Activated T-cell treated with anti-CD3 and anti-CD28 coated beads for 24 hours (primary cell): ENCODE results near the gene TPPP2.

Source experiments
- DNase-seq: peaks from one replicate; pipeline ENCODE4 v3.0.0-alpha.2; 2020; ENCODE audit warnings: low read depth

TPPP2 gene

DNA sequence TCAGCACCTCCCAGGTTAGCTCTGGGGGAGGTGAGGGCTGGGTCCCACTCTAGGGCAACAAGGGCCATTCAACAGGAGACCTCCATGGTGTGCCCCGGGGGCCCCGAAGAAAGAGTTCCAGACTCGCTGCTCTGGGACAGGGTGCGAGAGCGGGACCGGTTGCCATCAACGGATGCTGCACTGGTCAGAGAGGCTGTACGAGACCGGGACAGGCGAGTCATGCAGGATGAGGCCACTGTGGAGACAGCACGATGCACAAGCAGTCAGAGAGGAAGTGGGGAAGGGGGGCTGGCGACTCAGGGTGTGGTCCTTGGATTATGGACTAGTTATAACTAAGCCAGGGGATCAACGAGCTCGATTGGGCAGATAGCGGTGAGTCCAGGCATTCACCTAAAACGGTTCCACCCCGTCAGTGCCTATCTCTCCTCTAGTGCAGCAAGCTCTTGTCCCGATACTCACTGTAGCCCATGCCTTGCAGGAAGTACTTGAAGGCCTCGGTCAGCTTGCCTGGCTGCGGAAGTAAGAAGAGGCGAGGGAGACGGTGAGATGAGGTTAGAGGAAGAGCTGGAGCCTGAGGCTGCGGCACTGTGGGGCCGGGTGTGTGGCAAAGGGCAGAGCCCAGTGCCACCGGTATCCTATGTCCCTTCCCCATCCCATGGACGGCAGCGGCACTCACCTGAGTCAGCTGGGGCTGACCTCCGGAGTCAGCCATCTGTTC is 12.3 kb upstream of the TPPP2 start:
- no peak for DNase-seq

DNA sequence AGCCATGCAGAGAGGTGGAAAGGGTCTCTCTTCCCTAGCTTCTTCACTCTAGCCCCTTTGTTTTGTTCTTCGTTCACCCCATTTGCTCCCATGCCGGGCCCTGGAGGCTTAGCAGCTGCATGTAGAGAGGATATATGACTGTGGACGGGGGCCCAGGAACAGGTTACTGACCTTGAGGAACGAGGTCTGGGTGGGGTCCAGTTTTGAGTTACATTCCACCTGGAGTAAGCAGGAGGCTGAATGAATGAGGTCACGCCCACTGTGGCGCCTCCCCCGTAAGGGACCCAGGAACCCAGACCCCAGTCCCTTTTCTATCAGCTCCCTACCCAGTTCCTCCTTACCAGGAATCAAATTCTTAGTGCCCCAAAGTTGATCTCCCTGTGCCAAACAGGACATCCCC is 11.7 kb upstream of the TPPP2 start:
- no peak for DNase-seq

DNA sequence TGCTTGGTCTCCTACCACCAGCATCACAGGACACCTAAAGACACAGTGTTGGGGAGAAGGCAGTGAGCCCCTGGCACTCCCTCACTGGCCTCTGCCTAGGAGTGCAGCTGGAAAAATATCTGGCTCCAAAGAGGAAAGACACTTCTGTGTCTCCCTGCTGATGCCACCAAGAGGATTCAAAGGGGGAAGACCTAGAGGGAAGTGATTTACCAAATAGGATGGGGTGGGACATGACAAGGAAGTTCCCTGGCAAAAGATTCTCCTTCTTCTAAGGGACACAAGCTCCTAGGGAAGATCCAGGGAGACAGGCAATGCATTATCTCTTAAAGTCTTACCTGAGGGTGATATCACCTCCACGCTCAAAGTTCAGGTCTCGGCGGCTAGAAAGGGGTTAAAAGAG is 11.2 kb upstream of the TPPP2 start:
- no peak for DNase-seq

DNA sequence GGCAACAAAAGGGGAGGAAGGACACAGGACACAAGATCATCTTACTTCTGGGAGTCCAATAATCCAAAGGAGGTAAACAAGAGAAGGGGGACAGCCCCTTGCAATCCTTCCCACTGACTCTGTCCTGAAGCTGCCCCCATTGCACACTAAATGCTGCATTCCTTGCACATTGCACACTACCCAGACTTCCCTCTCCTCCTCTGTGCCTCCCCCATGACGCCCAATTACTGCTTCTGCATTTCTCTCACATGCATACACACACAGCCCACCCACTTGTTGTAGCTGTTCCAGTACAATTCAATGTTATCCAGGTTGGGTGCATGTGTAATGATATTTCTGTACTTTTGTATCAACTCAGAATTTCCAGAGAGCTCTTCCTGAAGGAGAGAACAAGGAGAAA is 10.7 kb upstream of the TPPP2 start:
- DNase-seq, result no peak

DNA sequence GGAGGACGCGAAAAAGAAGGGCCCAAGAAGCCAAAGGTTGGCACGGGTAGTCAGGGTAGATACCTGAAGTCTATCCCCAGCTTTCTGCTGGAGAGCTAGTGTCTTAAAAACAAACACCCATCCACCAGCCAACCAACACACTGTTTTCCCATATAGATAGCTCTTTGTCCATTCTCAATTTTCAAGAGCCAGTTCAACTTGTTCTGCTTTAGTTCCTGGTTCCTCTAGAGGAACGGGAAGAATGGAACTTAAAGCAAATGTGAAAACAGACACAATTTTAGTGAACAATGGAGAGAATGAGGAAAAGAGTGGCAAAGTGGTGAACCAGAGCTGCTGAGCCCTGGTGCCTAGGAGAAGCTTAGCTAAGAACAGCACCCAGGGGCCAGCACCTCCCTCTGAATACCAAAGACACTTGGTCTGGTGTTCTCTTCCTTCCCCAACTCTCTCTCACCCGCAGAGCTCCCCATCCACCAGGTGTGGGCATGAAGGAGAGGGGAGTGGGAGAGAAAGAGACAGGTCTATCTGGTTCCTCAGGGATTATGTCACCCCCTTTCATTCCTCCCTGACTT is 9.0 kb upstream of the TPPP2 start:
- DNase-seq, result no peak

DNA sequence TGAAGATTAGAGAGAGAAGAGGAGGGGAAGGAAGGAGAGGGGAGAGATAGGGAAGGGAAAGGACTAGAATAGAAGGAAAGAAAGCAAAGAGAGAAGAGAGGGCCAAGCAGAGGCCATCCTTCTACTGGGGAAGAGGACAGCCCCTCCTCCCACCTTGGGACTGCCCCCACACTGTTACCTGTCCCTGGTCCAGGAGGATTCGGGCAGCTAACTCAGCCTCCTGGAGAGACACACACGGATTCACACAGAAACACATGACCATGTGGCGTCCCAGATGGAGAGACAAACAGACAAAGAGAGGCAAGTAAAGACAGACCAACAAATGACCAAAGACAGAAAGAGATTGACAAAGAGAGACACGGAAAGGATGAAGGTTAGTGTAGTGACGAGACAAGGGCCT is 7.3 kb upstream of the TPPP2 start:
- DNase-seq, result no peak

DNA sequence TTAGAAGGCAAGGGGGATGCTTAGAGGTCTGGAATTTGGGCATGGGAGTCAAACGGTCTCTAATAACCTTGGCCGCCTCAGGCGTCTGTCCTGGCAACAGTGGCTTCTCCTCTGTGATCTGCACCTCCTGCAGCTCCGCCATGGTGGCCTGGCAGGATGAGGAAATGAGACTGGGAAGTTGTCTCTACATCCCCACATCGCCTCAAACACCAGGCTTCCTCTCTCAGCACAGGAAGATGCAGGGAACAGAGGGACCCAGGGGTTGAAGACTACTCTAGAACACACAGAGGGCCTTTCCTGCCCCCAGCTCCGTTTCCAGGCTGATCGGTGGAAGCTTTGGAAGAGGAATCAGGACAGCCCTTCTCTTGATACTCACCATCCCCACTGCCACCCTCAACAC is 6.8 kb upstream of the TPPP2 start:
- no peak for DNase-seq

DNA sequence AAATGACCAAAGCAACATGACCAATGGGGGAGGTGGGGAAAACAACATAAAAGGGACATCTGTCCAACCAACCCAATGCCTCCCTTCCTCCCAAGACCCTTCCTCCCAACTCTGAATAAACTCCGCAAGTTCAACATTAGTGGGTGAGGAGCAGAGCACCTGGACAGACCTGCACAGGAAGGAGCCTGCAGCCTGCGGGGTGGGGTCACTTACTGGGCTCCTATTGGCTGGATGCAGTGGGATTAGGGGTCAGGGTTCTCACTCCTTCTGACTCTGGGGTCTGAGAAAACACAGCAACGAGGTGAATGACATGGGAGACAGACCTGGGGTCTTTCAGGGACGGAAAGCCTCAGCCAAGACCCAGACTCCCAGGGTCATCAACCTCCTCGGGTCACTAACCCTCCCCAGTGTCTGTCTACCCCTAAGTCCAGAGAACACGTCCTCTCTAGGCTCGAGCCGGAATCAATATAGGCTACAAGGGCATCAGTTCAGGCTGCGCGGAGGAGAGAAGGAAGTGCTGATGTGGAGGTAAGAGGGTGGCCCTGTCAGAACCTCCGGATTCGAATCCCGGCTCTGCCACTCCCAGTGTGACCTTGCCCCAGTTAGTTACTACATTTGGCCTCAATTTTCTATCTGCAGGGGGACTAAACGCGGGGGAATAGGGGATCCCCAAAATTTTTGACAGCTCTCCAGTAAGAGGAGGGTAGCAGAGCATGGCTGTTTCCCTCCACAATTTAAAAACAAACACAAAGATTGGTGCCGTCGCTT is 6.0 kb upstream of the TPPP2 start:
- no peak for DNase-seq

DNA sequence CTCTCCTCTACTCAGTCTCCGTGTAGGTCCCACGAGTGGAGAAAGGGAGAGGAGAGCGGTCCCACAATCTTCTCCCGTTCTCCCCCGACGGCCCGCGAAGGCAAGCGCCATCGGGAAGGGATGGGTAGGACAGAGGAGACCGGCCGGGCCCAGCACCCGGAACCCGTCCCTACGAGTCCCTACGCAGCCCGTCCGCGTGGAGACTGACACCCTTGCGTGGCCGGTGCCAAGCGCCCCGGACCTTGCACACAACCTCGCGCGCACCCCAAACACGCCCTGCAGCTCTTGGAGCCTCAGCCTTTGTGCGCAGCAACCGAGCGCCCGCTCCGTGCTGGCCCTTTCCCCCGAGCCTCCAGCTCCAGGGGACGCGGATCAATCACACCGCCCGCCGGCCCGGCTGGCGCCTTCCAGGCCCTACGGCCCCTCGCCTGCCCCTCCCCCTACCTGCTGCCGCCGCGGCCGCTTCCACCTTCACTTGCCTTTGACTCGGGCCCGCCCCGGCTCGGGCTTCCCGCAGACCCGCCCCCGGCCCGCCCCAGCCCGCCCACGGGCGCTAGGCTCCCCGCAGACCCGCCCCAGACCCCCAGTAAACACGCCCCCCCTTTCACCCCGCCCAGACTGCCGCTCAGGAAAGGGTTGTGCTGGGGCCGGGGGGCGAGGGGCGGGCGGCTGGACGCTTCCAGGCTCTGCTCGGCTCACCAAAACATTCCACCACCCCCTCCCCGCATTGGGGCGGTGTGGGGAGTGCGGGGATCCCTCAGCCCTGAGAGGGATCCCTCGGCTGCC is 5.2 kb upstream of the TPPP2 start, which contains the start of gene NDRG2:
Gene NDRG2, minus strand, starts transcription at position 477 of the 786 bp plus-strand sequence. CDS start 1,746 bp downstream, outside the sequence.
- DNase-seq, result peak; percentile 51

DNA sequence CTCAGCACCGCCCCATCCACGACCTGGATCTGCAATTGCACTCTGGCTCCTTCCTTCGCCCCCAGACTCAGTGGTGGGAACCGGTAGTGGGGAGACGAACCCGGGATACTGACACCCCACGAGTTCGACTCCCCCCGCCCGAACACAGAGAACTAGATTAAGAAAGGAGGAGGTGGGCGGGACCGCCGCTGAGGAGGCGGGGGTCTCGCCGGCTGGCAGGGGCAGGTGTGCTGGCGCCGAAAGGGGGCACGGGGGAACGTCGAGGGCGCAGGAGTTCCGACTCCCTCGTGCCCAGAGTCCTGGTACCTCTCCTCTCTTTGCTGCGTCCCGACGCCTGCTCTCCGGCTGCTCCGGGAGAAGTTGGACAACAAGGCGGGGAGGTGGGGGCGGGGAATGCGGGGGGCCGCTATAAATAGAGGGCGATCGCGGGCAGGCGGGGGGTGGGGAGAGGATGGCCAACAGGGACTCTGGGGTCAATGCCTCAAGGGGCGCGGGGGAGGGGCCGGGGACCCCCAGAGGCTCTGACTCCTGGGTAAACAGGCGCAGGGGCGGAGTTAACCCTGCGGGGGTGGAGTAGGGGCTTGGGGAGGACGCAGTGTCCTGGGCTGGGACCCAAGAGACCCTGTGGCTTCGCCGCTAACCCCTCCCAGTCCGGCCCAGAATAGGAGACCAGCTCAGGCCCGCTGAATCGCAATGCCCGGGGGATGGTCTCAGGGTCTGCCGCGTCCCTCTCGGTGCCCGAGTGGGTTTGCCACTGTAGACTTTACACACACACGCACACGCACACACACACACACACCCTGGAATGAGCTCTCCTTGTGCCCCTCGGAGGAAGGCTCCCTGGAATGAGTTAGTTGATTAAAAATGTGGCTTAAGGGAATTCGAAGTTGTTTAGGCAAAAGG is 4.4 kb upstream of the TPPP2 start:
- DNase-seq, result no peak

DNA sequence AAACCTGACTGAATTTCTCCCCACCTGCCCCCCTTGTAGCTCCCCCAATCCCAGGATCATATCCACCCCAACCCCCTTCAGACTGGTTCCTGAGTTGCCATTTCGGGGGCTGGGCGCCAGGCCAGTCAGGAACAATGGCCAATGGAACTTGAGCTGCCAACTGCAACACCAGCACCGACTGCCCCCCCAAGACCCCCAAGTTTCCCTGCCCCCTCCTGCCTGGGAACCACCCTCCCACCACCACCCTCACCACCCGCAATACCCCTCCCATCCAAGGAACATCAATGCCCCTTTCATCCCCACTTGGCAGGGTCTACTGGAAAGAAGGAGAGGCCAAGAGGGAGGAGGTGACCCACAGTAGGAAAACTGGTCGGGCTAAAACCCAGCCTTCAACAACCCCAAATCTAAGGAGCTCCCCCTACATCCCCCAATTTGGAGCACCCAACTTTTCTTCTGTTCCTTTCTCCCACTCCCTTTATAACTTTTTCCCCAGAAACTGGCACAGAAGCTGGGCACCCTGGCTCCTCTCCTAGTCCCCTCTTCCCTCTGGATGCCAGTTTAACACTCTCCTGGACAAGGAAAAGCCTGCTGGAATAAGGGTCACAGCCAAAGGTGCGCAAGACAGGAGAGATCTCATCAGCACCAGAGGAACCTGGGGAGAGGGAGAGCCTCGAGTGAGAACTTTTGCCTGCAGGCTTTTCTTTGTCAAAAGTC is 3.6 kb upstream of the TPPP2 start:
- DNase-seq, result no peak

DNA sequence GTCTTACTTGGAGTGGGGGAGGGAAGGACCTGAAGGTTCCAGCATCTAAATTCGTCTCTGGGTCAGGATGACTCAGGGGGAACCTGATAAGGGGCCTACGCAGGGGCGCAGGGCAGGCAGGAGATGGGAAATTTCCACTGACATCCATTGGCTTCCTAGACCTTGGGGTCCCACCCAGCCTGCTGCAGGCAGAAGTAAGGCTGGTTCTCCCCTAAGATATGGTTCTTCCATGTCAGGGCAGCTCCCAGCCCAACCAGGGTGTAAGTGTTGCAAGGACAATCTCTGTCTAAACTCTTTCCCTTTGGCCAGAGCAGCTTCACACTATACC is 3.1 kb upstream of the TPPP2 start:
- no peak for DNase-seq

DNA sequence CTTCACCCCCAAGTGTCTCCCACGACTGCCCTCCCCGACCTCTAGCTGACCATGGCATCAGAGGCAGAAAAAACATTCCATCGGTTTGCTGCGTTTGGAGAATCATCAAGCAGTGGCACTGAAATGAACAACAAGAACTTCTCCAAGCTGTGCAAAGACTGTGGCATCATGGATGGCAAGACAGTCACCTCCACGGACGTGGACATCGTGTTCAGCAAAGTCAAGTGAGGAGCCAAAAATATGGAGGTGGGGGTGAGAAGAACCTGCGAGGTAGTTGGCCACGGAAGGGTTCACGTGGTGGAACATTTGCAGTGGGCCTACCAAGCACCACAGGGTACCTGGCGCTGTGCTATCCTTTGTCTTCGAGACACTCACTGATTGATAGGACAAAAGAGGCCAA is 514 bp downstream of the TPPP2 start:
- DNase-seq, result no peak

DNA sequence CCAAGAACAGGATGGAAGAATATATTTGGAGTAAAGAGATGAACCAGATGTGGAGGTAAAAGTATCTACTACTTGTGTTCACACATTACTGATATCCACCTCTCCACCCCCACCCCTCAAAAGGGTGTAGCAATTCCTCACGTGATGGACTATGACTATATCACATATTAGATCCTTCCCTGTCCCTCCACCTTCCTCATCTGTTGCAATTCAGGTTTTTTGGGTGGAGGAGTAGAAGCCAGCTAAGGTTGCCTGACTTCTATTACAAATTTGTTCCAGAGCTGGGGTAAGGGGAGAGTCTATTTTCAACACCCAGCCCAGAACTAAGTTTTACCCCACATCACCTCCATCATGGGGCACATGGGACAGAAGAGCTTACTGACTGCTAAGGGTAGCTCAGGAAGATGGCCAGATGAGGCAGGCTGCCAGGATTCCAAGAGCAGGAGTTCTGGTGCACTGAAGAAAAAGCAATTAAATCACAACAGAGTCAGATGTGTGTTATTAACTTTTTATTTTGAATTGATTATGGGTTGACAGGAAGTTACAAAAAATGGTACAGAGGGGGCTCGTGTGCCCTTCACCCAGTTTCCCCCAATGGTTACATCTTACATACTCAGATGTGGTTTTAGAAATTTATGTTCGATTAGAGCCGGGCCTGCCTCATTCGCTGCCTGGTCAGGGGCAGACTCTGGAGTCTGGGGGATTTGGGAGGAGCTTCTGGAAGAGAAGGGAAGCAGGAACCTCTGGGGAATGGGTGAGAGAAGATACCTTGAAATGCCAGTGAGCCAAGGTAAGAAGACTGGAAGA is 2.5 kb downstream of the TPPP2 start:
- DNase-seq, result no peak

DNA sequence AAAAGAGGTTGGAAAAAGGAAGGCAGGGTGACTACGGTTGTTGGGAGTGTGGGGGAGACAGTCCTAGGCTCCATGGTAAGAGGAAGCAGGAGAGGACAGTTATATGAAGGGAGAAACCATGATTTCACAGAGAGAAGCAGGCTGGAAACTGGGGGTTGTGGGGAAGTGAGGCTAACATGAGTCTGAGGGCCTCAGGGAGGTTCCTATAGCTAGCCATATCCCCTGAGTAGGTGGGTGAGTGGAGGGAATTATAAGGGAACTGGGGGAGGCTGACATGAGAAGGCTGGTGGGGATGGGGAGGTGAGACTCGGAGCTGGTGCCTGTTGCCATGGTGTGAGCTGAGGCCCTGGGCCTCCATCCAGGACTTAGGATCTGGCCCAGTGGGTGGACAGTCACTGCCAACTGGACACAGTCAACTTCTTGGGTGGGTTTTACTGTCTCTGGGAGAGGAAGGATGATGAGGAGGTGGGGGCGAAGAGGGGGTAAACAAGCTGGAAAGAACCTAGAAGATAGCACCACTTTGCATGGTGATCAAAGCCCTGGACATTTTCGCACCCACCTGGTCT is 3.2 kb downstream of the TPPP2 start:
- DNase-seq, result no peak

DNA sequence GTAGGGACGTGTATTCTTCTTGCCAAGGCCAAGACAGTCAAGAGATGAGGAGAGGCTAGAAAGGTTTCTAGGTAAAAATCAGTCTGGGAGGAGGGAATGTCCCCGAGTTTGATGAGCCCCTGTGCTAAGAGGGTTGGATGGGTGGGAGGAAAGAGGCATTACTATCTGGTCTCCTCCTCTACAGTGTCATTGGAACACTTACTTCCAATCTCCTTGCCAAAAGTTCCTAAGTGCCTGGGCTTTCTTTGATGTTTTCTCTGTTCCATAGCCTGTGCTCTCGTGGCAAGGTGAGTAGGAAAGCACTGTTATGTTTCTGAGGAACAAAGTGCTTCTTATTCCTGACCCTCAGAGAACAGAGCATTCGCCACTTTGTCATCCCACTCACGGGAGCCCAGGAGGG is 4.7 kb downstream of the TPPP2 start, which contains the start of gene RNASE13:
Gene RNASE13, minus strand, starts transcription at position 101 of the 400 bp plus-strand sequence. CDS start 519 bp downstream, outside the sequence.
- no peak for DNase-seq

DNA sequence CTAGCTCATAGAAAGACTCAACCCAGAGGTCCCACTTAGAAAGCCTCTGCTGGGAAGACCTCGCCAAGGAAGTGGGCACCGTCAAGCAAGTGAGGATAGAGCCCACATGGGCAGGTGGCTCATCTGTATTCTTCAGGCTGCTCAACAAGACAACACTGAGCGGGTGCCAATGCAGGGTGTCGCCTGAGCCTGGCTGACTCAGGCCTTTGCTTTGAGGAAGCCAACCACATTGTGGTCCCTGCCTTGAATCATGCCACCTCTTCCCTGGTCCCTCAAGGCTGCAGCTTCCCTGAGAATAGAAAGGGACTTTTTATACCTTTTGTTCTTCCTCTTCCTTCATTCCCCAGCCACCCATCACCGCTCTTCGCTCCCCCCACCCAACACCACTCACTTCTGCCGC is 6.7 kb downstream of the TPPP2 start:
- DNase-seq, result no peak

DNA sequence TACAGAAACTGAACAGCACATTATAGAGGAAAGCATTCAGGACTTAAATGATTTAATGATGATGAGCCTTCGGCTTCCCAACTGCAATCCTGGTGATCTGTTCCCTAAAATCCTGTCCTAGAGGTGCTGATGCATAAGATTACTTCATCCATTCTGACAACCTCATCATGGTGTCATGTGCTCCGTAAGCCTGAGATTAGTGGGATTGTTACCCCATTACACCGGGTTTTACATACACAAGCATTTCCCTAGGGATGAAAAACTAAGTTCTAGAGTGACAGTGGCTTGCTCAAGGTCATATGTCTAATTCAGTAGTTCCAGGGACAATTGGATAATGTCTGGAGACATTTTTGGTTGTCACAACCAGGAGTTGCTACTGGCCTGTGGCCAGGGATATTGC is 7.1 kb downstream of the TPPP2 start:
- no peak for DNase-seq
